ENCODE measurements around the gene LMTK2. TPM values are rescaled to one million over a fixed set of nuclear protein-coding genes. Genes with fewer than 3 reads are reported as not detected.
A peak's percentile ranks its signal among the peaks of the same experiment; 100 is the strongest.

Gene LMTK2
- total and polyA plus RNA-seq, 2 experiments from 2014 or later, result 6.1 to 30.8 TPM

- Mint-ChIP-seq H3K27me3 (ENCODE audit: insufficient read depth, low read depth, poor library complexity) (peaks cover 6% of the 10 kb centered on the region), H3K9me3 (no peaks in the 10 kb centered on the region), H3K27ac (no peak overlapping the region), H3K4me3 (no peak overlapping the region), H3K4me1 (peaks cover 29% of the 10 kb centered on the region), H3K36me3 (ENCODE audit: low read depth) (peaks cover 3% of the 10 kb centered on the region; the same call in 2 of the 3 replicates)
- peak; percentile 44 for DNase-seq (ENCODE audit: low spot score)
- H3K4me1 ChIP-seq (ENCODE audit: insufficient read depth), result peaks cover 22% of the 10 kb centered on the region
- 0 out of 2 replicates have a peak, but pooled peaks cover 4% of the 10 kb centered on the region for H3K79me2 ChIP-seq (replicated peaks; ENCODE audit: insufficient read depth)
- H3K9me2 ChIP-seq (ENCODE audit: insufficient read depth), result no peaks in the 10 kb centered on the region
- no peak overlapping the region for H2AFZ ChIP-seq
- peak; percentile 71 for ATAC-seq
- no peak overlapping the region for H3K4me3 ChIP-seq
- 0 out of 2 replicates have a peak, but pooled peaks cover 4% of the 10 kb centered on the region for H3F3A ChIP-seq (replicated peaks; ENCODE audit: low read depth)
- no peaks in the 10 kb centered on the region for H3K36me3 ChIP-seq (ENCODE audit: insufficient read depth)
- 0 out of 2 replicates have a peak overlapping the region, but pooled peaks have one; percentile 3 for H3K4me2 ChIP-seq
- H3K27me3 ChIP-seq (ENCODE audit: insufficient read depth), result no peaks in the 10 kb centered on the region
- peak overlapping the region; percentile 82 for H3K27ac ChIP-seq (ENCODE audit: low read depth)
- TF ChIP-seq STAT1 (IDR thresholded peaks at IDR 0.05; ENCODE audit: unreplicated experiment), result no peak
- no peak for TF ChIP-seq EZH2 (IDR thresholded peaks at IDR 0.05; ENCODE audit: low read depth, unreplicated experiment)
- TF ChIP-seq CTCF (conservative IDR thresholded peaks at IDR 0.05; ENCODE audit: low read depth in 2 of 2), result no peak
- TF ChIP-seq ZNF462 (CRISPR knock-in tag; IDR thresholded peaks at IDR 0.05), result no peak
- TF ChIP-seq JUNB (IDR thresholded peaks at IDR 0.05; ENCODE audit: unreplicated experiment), result no peak
- no peak for TF ChIP-seq EZH2phosphoT487 (IDR thresholded peaks at IDR 0.05; ENCODE audit: unreplicated experiment)
- TF ChIP-seq ETS1 (IDR thresholded peaks at IDR 0.05), result no peak
- no peak for TF ChIP-seq ZNF331 (CRISPR knock-in tag; IDR thresholded peaks at IDR 0.05; ENCODE audit: low read depth)
- no peak for TF ChIP-seq ZNF114 (CRISPR knock-in tag; IDR thresholded peaks at IDR 0.05)
- no peak for TF ChIP-seq REST (IDR thresholded peaks at IDR 0.05; ENCODE audit: unreplicated experiment)
- peaks cover 7% of the 10 kb centered on the region; the same call in 1 of the 2 replicates for H4K20me1 ChIP-seq (replicated peaks; ENCODE audit: insufficient read depth)
Measured at GRCh38 chr7:98178321-98178720, 71.7 kb downstream of the LMTK2 start.
